AG04449 (cell line): ENCODE data around the gene HOXA7.

ENCODE experiments used
- CTCF ChIA-PET: fragments of 350-600 bp; formaldehyde crosslinking; extraction: SDS; loops from one replicate; lab custom pipeline; 2021; ENCODE audit warnings: antibody characterized with exemption; lab: Yijun Ruan, JAX
- POLR2A ChIA-PET: fragments of 400-600, 350-600 bp; formaldehyde crosslinking; extraction: SDS; loops from one replicate; lab custom pipeline; 2020; ENCODE audit warnings: antibody characterized with exemption, inconsistent platforms; lab: Yijun Ruan, JAX
- DNase-seq: peaks from one replicate; pipeline ENCODE4 v3.0.0-alpha.2; 2010; ENCODE audit warnings: low read depth, low spot score
- H3K4me3 ChIP-seq: 2 replicates; pipeline ENCODE4 v1.5.1; 2011; ENCODE audit warnings: low read depth, mild to moderate bottlenecking, control low read depth, low read length
- CTCF ChIP-seq: IDR thresholded peaks from one replicate; pipeline ENCODE4 v1.5.1; 2011; ENCODE audit warnings: mild to moderate bottlenecking, moderate library complexity, low read length, control low read depth, inconsistent platforms; ENCODE audit not compliant: insufficient read depth; ENCODE audit errors: missing control alignments

The HOXA7 gene

GRCh38 chr7:27125986-27126394 is 30.5 kb downstream of the HOXA7 start:
- CTCF ChIA-PET, result interaction anchor here (1.1 to 1.7 kb wide), 2 partner anchors 11 to 272 kb away, joined by 3 read pairs; no protein-coding TSS in a partner anchor
- no peak for TF ChIP-seq CTCF
- H3K4me3 ChIP-seq, result no peak overlapping the region
- POLR2A ChIA-PET, result no interaction called here
- DNase-seq, result no peak

- DNase-seq, result no peak
- TF ChIP-seq CTCF, result no peak
- POLR2A ChIA-PET, result interaction anchor here (1.0 kb wide), 1 partner anchor 28 kb away, joined by 3 read pairs; no protein-coding TSS in a partner anchor
- no peak overlapping the region for H3K4me3 ChIP-seq
- CTCF ChIA-PET, result interaction anchor here (1.0 kb wide), 1 partner anchor 9 kb away, joined by 3 read pairs; no protein-coding TSS in a partner anchor
Measured at GRCh38 chr7:27124902-27125689, 31.4 kb downstream of the HOXA7 start.

GRCh38 chr7:27124096-27124901 is 32.2 kb downstream of the HOXA7 start:
- DNase-seq, result no peak
- POLR2A ChIA-PET, result interaction anchor here (0.6 to 1.0 kb wide), 2 partner anchors 13 to 27 kb away, joined by 3 read pairs; no protein-coding TSS in a partner anchor

GRCh38 chr7:27123477-27124053 is 32.9 kb downstream of the HOXA7 start:
- TF ChIP-seq CTCF, result no peak
- ChIA-PET POLR2A (interaction anchor here (0.6 kb wide), 1 partner anchor 14 kb away, joined by 3 read pairs; no protein-coding TSS in a partner anchor), CTCF (no interaction called here)
- DNase-seq, result no peak
- H3K4me3 ChIP-seq, result no peak overlapping the region

More at GRCh38 chr7:27124096-27124901, 32.2 kb downstream of the HOXA7 start:
- TF ChIP-seq CTCF, result no peak
- H3K4me3 ChIP-seq, result no peak overlapping the region
- CTCF ChIA-PET, result interaction anchor here (1.0 kb wide), 1 partner anchor 8 kb away, joined by 3 read pairs; no protein-coding TSS in a partner anchor

- POLR2A ChIA-PET, result no interaction called here
- no peak overlapping the region for H3K4me3 ChIP-seq
Measured at GRCh38 chr7:27123007-27123476, 33.4 kb downstream of the HOXA7 start.

More at GRCh38 chr7:27123007-27123476, 33.4 kb downstream of the HOXA7 start:
- CTCF ChIA-PET, result no interaction called here
- DNase-seq, result no peak
- no peak for TF ChIP-seq CTCF
